ENCODE measurements around the gene OR1F1. TPM values are rescaled to one million over a fixed set of nuclear protein-coding genes. Genes with fewer than 3 reads are reported as not detected.
A peak's percentile ranks its signal among the peaks of the same experiment; 100 is the strongest.

Gene OR1F1
- total RNA-seq, 2 experiments from 2014 or later = not detected

GRCh38 chr16:3152027-3152276 is 36.1 kb upstream of the OR1F1 start:
- Histone ChIP-seq H3K4me1 (ENCODE audit: insufficient read depth, low read length) (peaks cover 37% of the 10 kb centered on the region), H3K4me3 (ENCODE audit: low read length) (peak overlapping the region; percentile 39), H3K36me3 (ENCODE audit: insufficient read depth, low read length) (no peaks in the 10 kb centered on the region), H3K27ac (ENCODE audit: low read depth in 1 of 2, low read length in 2 of 2) (peak overlapping the region in 1 of 2 donors; percentile 7), H3K9me3 (ENCODE audit: control insufficient read depth in 1 of 2, insufficient read depth in 1 of 2, low read length in 2 of 2) (peaks cover 19 to 39% of the 10 kb centered on the region in 2 experiments), H3K27me3 (ENCODE audit: control insufficient read depth in 1 of 2, insufficient read depth in 2 of 2, low read length in 2 of 2) (no peaks in the 10 kb centered on the region)
- peaks cover 31% of the 10 kb centered on the region for H3K4me1 Mint-ChIP-seq (ENCODE audit: low read depth)
- CTCF ChIA-PET = no interaction called here
- peak overlapping the region; percentile 98 for H3K27ac Mint-ChIP-seq
- intact Hi-C loops (cut with DNase I, micrococcal nuclease) = loop anchor here (5.0 to 10.0 kb wide), 4 partner anchors 35 to 350 kb away; partner anchors contain the start of genes CLUAP1 (in 1 of the 2), NAA60 (in 1 of the 2), OR1F1 (in 1 of the 2) and ZNF597 (in 1 of the 2)
- DNase-seq (peak in 7 of 14 experiments; percentile 15 to 70 (median 33)), ATAC-seq (ENCODE audit: poor library complexity) (no peak)
- TF ChIP-seq CTCF (IDR thresholded peaks at IDR 0.05) = no peak
- peaks cover 32% of the 10 kb centered on the region for H3K36me3 Mint-ChIP-seq (ENCODE audit: low read depth)
- H3K27me3 Mint-ChIP-seq = peaks cover 22% of the 10 kb centered on the region
- H3K4me3 Mint-ChIP-seq = peak overlapping the region; percentile 91
- POLR2A ChIA-PET = interaction anchor here (0.7 to 5.9 kb wide), 5 partner anchors 17 to 1625 kb away, joined by 3 to 77 read pairs (median 4); partner anchors contain the start of gene ZNF213
- H3K9me3 Mint-ChIP-seq = peaks cover 2% of the 10 kb centered on the region

- Histone ChIP-seq H3K9me3 (ENCODE audit: control insufficient read depth in 1 of 2, insufficient read depth in 1 of 2, low read length in 2 of 2) (peaks cover 19 to 40% of the 10 kb centered on the region in 2 experiments), H3K4me3 (ENCODE audit: low read length) (peak overlapping the region; percentile 39), H3K36me3 (ENCODE audit: insufficient read depth, low read length) (no peaks in the 10 kb centered on the region), H3K27me3 (ENCODE audit: control insufficient read depth in 1 of 2, insufficient read depth in 2 of 2, low read length in 2 of 2) (no peaks in the 10 kb centered on the region), H3K4me1 (ENCODE audit: insufficient read depth, low read length) (peaks cover 42% of the 10 kb centered on the region), H3K27ac (ENCODE audit: low read depth in 1 of 2, low read length in 2 of 2) (peak overlapping the region; percentile 0 to 7)
- peak; percentile 33 for ATAC-seq (ENCODE audit: poor library complexity)
- intact Hi-C loops (cut with DNase I, micrococcal nuclease) = loop anchor here (5.0 to 10.0 kb wide), 4 partner anchors 35 to 350 kb away; partner anchors contain the start of genes CLUAP1 (in 1 of the 2), NAA60 (in 1 of the 2), OR1F1 (in 1 of the 2) and ZNF597 (in 1 of the 2)
- CTCF ChIA-PET = interaction anchor here (0.6 kb wide), 1 partner anchor 44 kb away, joined by 3 read pairs; no protein-coding TSS in a partner anchor
- Mint-ChIP-seq H3K9me3 (peaks cover 2% of the 10 kb centered on the region), H3K27ac (peak overlapping the region; percentile 98), H3K36me3 (ENCODE audit: low read depth) (peaks cover 37% of the 10 kb centered on the region), H3K27me3 (peaks cover 22% of the 10 kb centered on the region), H3K4me1 (ENCODE audit: low read depth) (peaks cover 36% of the 10 kb centered on the region), H3K4me3 (peak overlapping the region; percentile 91)
- TF ChIP-seq CTCF (IDR thresholded peaks at IDR 0.05) = no peak
- DNase-seq = peak; percentile 56 to 86 (median 68)
- POLR2A ChIA-PET = interaction anchor here (0.7 to 5.9 kb wide), 4 partner anchors 18 to 1624 kb away, joined by 3 to 77 read pairs (median 4); partner anchors contain the start of gene ZNF213
These were observed 35.6 kb upstream of the OR1F1 start for GRCh38 chr16:3152277-3152990.

- ATAC-seq (ENCODE audit: poor library complexity) (no peak), DNase-seq (no peak)
- intact Hi-C loops (cut with DNase I, micrococcal nuclease) = loop anchor here (5.0 to 10.0 kb wide), 4 partner anchors 34 to 349 kb away; partner anchors contain the start of genes CLUAP1 (in 1 of the 2), NAA60 (in 1 of the 2), OR1F1 (in 1 of the 2) and ZNF597 (in 1 of the 2)
- H3K9me3 Mint-ChIP-seq = peaks cover 2% of the 10 kb centered on the region
- H3K4me3 Mint-ChIP-seq = peak overlapping the region; percentile 91
- peaks cover 41% of the 10 kb centered on the region for H3K4me1 Mint-ChIP-seq (ENCODE audit: low read depth)
- H3K36me3 Mint-ChIP-seq (ENCODE audit: low read depth) = peaks cover 43% of the 10 kb centered on the region
- H3K27ac Mint-ChIP-seq = peak overlapping the region; percentile 98
- no peak for TF ChIP-seq CTCF (IDR thresholded peaks at IDR 0.05)
- peak overlapping the region in 1 of 2 donors; percentile 0 for H3K27ac ChIP-seq (ENCODE audit: low read depth in 1 of 2, low read length in 2 of 2)
- H3K27me3 Mint-ChIP-seq = peaks cover 22% of the 10 kb centered on the region
- ChIA-PET CTCF (no interaction called here), POLR2A (interaction anchor here (5.9 kb wide), 1 partner anchor 18 kb away, joined by 77 read pairs; the partner anchor contains the start of gene ZNF213)
- peaks cover 48% of the 10 kb centered on the region for H3K4me1 ChIP-seq (ENCODE audit: insufficient read depth, low read length)
- peak overlapping the region; percentile 39 for H3K4me3 ChIP-seq (ENCODE audit: low read length)
- no peaks in the 10 kb centered on the region for H3K27me3 ChIP-seq (ENCODE audit: control insufficient read depth in 1 of 2, insufficient read depth in 2 of 2, low read length in 2 of 2)
- no peaks in the 10 kb centered on the region for H3K36me3 ChIP-seq (ENCODE audit: insufficient read depth, low read length)
- H3K9me3 ChIP-seq (ENCODE audit: control insufficient read depth in 1 of 2, insufficient read depth in 1 of 2, low read length in 2 of 2) = peaks cover 19 to 40% of the 10 kb centered on the region in 2 experiments
These were observed 35.0 kb upstream of the OR1F1 start for GRCh38 chr16:3152991-3153368.

All from CD4-positive, alpha-beta T cell (primary cell).